GM04504 (cell line): ENCODE measurements around the gene YLPM1.
A peak's percentile ranks its signal among the peaks of the same experiment; 100 is the strongest.

ENCODE experiments used
- DNase-seq: peaks from one replicate; pipeline ENCODE4 v3.0.0-alpha.2; 2012; ENCODE audit warnings: low read depth

The YLPM1 gene

DNA sequence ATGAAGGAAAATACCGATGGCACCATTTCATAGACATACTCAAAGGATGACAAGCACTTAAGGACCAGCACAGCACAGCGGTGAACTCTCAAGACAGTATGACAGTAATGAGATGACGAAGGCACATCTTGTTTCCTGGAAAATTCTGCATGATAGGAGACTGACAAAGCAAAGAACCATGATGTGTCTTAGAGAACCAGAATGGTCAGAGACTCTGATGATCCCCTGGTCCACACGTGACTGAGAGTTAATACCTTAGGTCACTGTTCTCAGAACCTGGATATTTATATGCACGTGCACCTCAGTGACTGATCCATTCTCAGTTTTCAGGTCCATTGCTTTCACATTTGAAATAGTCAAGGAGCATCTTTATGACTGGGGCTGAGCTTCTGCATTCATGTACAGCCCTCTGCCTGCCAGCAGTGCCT is 77.5 kb downstream of the YLPM1 start:
- no peak for DNase-seq

DNA sequence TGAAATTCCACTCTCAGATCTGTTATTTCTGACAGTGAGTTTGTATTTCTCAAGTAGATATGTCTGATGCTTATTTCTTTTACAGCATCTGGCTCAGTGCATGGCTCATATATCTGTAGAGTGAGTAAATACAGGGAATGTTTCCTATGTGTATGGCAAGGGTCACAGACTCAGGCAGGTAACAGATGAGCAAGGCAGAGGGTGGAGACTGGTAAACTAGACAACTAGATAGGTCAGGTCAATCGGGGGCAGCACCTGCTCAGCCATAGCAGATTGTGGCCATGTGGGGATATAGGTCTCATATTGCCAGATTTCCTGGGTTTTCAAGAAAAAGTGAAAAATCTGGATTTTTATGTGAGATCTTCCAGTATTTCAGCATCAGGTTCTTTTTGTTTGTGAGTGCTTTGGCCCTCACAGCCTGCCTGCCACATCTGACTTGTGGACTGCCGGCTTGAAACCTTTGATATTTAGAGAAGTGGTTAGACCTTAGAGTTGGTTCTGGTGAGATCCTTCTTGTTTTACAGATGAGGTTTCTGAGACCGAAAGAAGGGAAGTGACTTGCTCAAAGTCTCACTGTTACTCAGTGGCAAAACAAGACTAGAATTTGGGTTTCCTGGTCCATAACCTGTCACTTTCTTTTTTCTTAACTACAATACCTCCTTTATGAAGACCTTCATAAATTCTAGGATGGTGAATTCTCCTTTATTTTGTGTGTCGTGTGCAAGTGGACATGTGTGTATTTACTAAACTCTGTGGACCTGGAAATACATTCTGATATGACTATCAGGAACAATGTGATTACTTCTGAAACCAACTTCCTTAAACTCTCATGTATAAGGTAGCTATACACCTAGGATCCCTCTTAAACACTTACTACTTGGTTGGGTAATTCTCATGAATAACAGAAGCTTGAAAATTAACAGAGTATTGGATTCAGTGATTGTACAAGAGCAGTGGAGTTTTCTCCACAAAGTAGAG is 78.4 kb downstream of the YLPM1 start:
- DNase-seq: no peak

DNA sequence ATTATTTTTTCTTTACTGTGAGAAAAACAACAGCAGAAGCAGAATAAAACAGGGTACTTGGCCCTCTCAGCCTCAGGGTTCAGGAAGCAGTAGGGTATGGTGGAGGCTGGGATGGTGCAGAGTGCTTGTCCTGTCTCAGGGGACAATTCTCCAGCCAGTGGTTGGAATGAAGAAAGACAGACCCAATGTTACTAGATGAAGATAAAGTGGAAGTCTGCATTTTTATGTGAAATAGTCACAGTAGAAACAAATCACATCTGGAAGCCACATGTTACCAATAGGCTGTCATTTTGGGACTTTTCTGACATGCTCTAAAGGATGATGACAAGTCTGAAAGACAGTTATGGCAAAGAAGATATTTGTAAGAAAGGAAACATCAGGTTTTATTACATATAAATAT is 80.5 kb downstream of the YLPM1 start:
- DNase-seq: peak; percentile 62

DNA sequence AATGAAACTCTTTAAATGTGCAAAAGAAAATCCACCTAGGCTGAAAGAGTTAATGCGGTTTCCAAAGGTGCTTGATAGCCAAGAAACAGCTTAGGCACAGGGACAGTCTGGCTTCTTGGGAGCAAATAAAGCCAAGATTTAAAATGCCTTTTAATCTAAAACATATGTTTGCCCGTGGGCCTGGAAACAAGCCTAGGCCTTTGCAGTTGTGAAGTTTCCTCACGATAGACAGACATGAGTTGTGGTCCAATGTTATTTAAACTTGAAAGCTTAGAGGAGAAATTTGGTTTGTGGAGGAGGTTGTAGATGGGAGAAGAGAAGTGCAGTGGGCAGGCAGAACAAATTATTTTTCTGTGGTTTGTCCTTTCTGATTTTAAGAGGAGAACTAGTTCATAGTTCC is 83.1 kb downstream of the YLPM1 start:
- peak; percentile 75 for DNase-seq

DNA sequence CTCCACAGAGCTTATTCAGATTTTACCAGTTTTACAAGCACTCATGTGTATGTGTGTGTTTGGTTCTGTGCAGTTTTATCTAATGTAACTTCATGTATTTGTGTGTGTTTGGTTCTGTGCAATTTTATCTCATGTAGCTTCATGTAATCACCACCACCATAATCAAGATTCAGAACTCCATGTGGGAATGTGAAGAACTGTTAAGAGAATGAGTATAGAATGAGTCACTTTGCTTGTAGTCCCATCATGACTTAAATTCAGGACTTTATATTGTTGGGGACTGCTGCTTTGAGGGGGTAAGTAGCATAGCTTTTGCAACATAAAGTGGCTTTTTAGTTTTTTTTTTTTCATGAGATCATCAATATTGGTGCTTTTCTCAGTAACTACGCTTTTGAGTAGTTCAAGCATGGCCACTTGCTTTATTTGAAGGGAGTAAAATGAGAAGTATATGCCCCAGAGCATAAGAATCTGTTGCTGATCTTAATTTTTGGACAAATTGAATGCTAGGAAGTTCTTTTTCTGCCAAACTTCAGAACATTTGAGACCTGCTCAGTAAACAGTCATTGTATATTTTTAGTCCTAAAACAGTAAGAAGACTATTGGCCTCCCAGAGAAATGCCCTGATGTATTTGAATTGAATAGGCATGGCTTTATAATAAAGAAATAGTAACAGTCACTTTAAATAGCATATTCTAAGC is 84.0 kb downstream of the YLPM1 start:
- no peak for DNase-seq

DNA sequence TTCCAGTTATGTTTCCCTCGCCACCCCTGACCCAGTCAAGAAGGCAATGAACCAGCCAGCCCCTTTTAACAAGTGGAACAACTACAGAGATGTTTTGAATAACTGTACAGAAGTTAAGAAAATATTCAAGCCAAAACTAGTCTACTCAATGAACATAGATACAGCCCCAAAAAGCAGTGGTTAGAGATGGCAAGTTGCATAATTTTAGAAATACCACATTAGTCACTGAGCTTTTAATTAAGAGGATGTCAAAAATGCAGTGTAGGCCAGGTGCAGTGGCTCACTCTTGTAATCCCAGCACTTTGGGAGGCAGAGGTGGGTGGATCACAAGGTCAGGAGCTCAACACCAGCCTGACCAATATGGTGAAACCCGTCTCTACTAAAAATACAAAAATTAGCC is 85.7 kb downstream of the YLPM1 start:
- no peak for DNase-seq

DNA sequence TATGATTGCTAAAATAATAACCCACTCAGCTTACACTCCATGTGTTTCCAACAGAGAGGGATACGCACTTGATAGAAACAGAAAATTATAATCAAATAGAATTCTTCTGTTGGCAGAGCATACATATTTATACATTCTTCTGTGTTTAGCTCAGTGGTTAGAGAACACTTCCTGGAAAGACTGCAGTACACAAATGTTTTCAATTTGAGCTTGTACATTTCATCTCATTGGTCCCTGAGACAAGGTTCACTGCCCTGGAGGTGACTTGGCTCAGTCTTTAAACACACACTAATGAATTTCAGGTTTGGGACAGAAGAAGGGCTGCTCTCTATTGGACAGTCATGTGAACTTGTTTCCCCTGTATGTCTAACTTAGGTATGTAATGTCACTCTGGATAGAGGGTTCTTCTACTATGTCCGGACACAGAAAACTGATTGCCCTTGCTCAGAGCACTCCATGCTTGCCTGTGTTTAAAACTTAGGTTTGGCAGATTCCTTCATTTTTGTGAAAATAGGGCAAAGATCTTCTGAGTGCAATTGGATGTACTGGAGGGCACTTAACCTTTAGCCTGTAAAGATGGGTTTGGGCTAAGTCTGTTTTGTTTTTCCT is 89.9 kb downstream of the YLPM1 start:
- DNase-seq: peak; percentile 65

DNA sequence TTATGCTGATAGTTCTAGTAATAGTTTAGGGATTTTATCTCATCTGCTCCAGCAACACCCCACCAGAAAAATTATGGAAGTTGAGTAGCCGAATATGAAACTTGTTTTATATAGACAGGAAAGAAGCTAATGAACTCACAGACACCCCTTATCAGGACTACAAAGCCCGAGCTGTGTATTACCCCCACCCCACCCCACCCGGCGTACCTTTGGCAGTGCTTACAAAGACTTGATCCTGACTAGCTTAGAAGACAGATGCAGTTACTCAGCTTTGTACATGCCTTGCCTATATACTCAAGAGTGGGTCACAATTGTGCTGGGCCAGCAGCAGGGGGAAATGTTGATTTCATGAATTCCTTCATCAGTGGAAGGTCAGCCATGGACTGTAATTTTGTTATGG is 90.5 kb downstream of the YLPM1 start:
- DNase-seq: no peak

DNA sequence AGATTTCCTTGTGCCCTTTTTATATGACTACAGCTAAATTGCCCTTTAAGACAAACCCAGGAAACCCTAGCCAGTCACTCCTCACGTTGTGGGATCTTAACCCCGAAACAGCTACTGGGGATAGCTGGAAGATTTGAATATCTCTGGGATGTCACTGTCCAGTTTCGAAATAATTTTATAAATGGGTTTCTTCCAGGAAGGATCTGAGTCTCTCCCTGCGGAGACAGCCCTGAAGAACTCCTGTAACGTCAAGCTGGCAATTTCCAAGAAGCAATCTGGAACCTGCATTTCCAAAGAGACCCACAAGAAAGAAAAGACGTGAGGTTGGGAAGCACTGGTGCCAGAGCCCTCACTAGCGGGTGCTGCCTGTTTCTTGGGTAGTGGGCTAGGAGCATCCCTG is 91.9 kb downstream of the YLPM1 start:
- no peak for DNase-seq

DNA sequence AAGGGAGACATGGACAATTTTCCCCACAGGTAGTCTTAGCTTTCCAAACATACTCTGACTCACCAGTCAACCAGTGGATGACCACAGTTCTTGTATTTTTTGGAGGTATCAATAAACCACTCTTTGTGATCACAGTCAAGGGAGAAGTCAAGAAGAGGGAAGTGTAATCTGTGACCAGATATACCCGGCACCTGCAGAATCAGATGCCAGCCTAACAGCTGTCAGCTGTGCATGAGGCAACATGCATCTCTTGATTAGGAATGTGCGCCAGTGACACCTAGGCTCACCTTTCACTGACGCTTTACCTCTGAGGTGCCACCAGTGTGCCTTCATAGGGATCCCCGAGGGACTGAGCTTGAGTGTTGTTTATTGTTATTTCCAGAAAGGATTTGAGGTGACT is 92.8 kb downstream of the YLPM1 start:
- DNase-seq: no peak

DNA sequence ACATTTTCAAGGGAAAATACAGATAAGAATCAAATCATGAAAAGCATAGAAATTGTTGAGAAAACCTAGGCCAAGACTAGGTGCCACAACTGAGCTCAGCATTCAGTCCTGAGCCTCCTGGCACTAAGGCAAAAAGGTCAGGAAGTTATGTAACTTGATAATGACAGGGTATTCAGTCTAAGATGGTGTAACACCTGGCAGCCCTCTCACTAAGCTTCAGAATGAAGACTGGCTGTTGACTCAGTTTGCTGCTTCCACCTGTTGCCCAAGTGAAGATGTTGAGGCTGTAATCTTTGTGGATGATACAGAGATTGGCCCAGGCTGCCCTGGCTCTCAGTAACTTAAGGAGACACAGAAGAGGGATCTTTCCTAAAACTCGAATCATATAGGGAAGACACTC is 93.2 kb downstream of the YLPM1 start:
- DNase-seq: no peak

DNA sequence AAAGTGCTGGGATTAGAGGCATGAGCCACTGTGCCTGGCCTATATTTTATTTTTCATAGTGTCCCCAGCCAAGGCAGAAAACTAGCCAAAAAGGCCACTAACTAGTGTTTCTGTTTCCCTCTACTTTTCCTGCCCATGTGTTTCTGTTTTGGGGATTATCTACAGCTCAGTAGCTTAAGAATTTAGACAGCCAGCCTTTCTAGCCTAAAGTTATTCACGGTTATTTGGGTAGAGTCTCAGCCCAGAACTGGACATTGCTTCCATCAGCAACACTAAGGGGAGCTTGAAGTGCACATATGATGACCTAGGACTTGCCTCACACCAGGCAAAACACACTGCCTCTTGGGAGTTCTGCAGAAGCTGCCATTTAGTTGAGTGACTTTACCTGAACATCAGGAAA is 94.9 kb downstream of the YLPM1 start:
- no peak for DNase-seq

DNA sequence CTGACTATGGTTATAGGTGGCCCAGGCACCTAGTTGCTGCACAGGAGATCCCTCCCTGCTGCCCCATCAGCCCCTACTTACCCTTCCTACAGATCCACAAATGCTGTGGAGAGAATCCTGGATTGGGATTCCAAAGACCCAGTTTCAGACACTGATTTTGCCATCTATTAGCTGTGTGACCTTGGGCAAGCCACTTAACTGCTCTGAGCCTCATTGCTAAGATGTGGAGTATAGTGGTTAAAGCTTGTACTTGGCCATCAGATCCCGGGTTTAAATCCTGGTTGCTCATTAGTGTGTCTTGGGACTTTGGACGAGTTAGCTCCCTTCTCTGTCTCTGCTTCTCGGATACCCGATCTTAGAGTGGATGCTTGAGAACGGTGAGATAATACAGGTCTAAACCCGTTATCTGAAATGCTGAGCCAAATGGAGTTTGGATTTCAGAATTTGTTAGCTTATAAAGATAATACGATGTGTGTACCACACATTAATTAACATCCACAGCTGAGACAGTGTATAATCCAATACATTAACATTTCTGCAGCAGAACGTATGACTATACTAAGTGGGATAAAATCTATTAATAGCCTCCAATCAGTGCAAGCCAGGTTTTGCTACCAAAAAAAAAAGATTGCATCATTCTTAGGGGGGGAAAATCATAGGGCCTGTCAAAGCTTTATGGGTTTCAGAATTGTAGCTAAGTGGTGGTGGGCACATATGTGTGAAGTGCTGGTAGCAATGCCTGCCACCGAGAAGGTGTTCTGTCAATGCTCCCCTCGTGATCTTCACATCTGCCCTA is 96.8 kb downstream of the YLPM1 start:
- no peak for DNase-seq

DNA sequence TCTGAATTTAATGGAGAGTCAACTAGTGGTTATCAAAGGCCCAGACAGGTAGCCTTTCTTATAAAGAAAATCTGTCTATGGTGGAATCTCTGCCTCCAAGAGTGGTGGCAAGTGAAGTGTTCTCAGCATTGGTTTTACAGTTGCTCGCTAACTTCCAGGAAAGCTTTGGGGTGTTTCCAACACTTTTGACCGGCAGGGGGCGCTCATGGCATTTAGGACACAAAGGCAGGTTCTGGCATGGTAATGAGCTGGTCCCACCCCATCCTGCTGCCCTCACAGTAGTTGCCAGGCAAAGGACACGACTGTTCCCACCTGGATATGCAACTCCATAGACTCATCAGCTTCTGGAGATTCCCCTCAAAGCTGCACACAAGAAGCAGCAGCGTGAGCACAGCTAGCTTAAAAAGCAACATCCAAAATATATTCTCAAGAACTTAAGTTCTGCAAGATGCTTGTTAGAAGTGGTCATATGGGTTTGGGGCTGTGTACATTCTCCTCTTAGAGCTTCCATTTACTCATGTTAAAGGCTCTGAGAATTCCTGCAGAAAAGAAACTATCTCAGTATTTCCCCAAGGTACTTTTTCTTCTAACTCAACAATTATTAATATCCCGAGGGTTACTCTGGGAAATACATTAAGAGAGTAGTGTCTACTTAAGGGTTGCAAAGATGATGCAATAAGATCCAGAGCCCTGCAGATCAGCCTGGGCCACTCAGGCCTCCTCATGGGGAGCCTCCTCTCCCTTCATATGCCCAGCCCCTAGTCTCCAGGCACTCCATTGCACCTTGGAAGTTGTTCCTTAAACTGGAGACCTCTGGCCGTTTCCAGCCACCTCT is 98.0 kb downstream of the YLPM1 start:
- peak; percentile 67 for DNase-seq

DNA sequence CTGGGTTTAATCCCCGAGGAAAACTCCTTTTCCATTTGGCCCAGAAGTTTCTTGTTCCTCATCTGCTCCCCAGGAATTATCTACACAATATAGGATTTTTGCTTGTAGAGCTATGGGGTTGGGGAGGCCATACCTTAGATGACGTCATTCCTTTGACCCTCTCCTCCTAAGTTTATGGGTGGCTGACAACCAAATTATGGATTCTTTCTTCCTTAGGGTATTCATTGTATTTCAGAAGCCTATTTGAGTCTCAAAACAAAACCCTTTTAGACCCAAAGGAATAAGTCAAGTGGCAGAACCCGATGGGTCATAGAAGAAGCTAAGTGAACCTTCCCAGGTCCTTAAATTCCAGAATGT is 98.6 kb downstream of the YLPM1 start:
- DNase-seq: no peak

DNA sequence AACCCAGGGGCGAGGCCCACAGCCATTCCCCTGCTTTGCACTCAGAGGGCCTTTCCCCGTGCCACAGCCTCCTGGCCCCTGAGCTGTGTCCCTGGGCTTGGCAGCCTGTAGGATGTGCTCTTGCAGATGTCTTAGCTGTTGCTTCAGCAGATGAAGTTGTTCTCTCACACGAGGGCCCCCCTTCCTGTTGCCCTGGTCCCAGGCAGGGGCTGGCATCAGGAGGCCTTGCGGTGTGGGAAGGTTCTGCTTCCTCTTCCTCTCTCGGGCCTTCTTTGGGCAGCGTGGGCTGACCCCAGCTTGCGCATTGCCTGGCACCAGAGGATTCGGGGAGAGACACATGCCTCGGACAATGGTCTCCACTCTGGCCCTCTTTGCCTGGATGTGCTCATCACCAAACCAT is 100.2 kb downstream of the YLPM1 start:
- DNase-seq: no peak

DNA sequence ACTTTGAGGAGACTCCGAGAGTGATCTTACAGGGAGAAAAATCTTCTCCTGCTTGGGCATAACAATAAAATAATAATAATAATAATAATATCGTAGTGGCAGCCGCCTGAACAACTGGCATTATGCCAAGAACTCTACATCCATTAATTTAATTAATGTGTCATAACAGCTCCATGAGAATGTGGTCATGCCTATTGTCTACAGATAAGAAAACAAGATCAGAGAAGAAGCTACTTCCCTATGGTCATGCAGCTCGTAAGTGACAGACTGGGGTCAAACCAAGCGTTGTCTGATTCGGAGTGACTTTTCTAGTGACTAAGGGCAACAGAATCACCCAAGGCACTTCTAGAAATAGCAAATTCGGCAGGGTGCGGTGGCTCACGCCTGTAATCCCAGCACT is 101.1 kb downstream of the YLPM1 start:
- DNase-seq: no peak

DNA sequence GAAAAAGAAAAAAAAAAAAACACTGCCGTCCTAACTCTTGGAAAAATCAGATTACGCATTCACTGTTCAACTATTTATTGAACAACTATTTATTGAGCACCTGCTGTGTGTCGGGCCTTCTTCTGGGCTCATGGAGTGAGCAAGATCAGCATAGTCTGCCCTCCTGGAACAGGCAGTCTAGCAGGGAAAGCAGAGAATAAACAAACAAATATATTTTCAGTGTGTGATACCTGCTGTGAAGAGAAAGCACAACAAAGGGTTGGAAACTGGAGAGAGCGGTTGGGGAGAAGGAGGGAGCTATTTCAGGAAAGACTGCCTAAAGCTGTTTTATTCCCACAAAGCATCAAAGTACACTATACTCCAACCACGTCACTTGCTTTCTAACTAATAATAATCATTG is 102.0 kb downstream of the YLPM1 start:
- DNase-seq: no peak

DNA sequence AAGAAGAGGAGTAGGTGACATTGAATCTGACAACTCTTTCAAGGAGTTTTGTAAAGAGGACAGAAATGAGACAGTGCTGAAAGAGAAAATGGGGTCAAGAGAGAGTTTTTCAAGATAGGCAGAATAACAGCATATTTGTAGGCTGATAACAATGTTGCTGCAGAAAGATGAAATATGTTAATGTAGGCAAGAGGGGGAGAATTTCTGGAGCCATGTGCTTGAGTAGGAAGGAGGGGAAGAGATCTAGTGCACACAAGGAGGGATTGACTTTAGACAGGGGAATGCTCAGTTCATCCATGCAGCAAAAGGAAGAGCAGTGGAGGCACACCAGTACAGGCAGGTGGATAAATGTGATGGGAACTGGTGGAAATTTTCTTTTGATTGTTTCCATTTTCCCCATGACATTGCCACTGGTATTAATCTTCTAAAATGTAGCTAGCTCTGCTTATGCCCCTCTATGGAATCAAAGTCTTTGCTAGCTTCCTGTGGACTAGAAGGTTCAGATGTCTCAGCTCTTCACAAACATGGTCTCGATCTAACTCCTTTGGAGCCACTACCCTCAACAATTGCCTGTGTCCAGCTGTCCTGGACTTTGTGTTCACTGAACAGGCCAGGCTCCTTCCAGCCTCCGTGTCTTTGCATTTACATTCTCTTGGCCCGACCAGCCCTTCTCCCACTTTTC is 103.7 kb downstream of the YLPM1 start:
- DNase-seq: no peak

DNA sequence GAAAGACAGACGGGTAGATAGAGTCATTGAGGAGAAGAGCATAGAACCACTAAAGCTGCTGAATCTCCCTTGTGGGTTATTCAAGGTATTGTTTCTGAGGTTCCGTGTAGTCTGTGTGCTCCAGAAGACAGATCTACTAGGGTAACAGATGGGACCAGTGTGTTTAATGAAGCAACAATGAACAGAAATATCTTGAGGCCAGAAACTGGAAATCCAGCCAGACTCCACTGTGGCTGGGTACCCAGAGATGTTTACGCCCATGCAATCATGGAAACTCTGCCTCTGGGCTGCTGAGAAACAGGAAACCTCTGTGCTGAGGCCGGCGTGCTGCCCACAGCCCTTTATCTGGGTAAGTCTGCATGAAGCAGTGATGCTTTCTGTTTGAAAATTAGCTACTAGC is 104.6 kb downstream of the YLPM1 start:
- DNase-seq: peak; percentile 63

DNA sequence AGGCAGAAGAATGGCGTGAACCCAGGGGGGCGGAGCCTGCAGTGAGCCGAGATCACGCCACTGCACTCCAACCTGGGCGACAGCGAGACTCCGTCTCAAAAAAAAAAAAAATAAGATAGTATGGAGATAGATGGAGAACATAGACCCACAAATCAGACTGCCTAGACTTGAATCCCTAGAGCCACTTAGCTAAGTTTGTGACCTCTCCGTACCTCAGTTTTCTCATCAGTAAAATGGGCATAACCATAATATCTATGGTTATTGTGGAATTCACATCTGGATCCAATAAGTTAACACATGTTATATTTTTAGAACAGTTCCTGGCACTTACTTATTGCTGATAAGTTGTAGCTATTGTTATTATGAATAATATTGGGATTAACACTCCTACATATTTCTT is 105.6 kb downstream of the YLPM1 start:
- no peak for DNase-seq
